Coronary artery (tissue), 2 donors: Measurements from ENCODE around the gene CCDC167.

Experiments used
- DNase-seq: peaks from one replicate; pipeline ENCODE4 v3.0.0-alpha.2; 2017; ENCODE audit warnings: low spot score
- H3K27ac ChIP-seq, 2 donors: fragments of 200-600 bp; sonication (generic); one replicate each; pipeline ENCODE4 v1.5.1; 2016 to 2019
- H3K4me3 ChIP-seq: fragments of 200-600 bp; sonication (generic); 2 replicates; pipeline ENCODE4 v1.5.1; 2016; ENCODE audit warnings: mild to moderate bottlenecking, moderate library complexity
- CTCF ChIP-seq: fragments of 200-600 bp; sonication (generic); IDR thresholded peaks from one replicate; pipeline ENCODE4 v1.5.1; 2019; ENCODE audit warnings: antibody characterized with exemption

The CCDC167 gene

GRCh38 chr6:37522836-37523235, 23.1 kb upstream of the CCDC167 start:
- TF ChIP-seq CTCF = no peak
- Histone ChIP-seq H3K27ac (no peak overlapping the region), H3K4me3 (no peak overlapping the region)
- no peak for DNase-seq

GRCh38 chr6:37521674-37522073, 22.0 kb upstream of the CCDC167 start:
- DNase-seq = no peak

GRCh38 chr6:37520926-37521325, 21.2 kb upstream of the CCDC167 start:
- no peak for DNase-seq

More at GRCh38 chr6:37521674-37522073, 22.0 kb upstream of the CCDC167 start:
- no peak for TF ChIP-seq CTCF
- Histone ChIP-seq H3K27ac (no peak overlapping the region), H3K4me3 (no peak overlapping the region)

GRCh38 chr6:37519461-37519860, 19.8 kb upstream of the CCDC167 start:
- Histone ChIP-seq H3K27ac (no peak overlapping the region), H3K4me3 (no peak overlapping the region)
- DNase-seq = no peak
- TF ChIP-seq CTCF = no peak

More at GRCh38 chr6:37520926-37521325, 21.2 kb upstream of the CCDC167 start:
- H3K27ac ChIP-seq = no peak overlapping the region
- TF ChIP-seq CTCF = no peak
- no peak overlapping the region for H3K4me3 ChIP-seq

GRCh38 chr6:37518116-37518515, 18.4 kb upstream of the CCDC167 start:
- no peak overlapping the region for H3K4me3 ChIP-seq
- TF ChIP-seq CTCF = no peak
- no peak overlapping the region for H3K27ac ChIP-seq
- no peak for DNase-seq

GRCh38 chr6:37517411-37517812, 17.7 kb upstream of the CCDC167 start:
- no peak for TF ChIP-seq CTCF
- no peak for DNase-seq
- no peak overlapping the region for H3K27ac ChIP-seq
- no peak overlapping the region for H3K4me3 ChIP-seq

- Histone ChIP-seq H3K4me3 (no peak overlapping the region), H3K27ac (no peak overlapping the region)
- DNase-seq = no peak
- TF ChIP-seq CTCF = no peak
Measured at GRCh38 chr6:37516920-37517405, 17.3 kb upstream of the CCDC167 start.
